GM18520 (cell line): ENCODE measurements around the gene TRDMT1.

Source experiments
- ATAC-seq: cut with Tn5 transposase; IDR thresholded peaks from one replicate; pipeline ENCODE4 v1.9.1; 2021; ENCODE audit not compliant: unreplicated experiment

TRDMT1 gene

DNA sequence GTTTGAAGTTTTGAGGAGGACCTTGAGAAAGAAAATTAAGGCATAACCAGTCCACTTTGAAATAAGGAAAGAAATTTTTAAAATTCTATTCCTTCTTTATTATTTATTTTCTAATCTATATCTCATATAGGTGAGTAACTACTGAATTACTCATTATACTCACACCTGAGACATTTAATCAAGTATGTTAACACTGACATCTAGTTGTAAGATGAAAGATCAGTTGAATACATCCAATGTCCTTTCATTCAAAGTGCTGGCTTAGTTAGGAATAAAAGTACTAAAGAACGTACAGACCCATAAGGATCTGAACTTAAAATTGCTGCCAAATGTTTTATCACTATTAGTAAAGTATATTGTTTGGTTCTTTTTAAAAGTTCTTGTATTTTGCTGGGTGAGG is 23.5 kb downstream of the TRDMT1 start:
- ATAC-seq, result no peak

DNA sequence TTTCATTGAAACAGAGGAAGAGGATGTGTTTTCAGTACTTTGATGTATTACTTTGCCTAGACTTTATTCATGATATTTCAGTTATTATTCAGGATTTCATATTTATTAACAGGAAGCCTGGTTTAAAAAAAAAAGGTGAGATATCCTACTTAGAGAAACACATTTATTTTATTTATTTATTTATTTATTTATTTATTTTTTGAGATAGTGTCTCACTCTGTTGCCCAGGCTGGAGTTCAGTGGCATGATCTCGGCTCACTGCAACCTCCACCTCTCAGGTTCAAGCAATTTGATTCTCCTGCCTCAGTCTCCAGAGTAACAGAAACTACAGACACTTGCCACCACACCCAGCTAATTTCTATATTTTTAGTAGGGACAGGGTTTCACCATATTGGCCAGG is 24.5 kb downstream of the TRDMT1 start:
- no peak for ATAC-seq

DNA sequence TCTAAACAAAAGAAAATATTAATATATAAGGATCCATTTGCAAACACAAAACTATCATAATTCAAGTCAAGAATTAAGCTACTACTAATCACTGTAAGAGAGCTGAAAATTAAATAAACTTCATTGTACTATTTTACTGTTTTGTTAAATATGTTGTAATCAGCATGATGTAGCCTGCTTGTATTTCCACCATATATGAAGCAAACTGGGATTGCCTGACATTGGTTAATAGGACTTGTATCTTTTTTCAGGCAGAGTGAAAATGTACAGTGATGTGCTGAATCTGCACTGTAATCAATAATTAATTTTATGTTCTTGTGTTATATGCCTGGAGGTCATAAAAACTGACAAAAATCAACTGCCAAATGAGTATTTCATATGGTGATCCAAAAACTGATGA is 25.4 kb downstream of the TRDMT1 start:
- ATAC-seq, result no peak

DNA sequence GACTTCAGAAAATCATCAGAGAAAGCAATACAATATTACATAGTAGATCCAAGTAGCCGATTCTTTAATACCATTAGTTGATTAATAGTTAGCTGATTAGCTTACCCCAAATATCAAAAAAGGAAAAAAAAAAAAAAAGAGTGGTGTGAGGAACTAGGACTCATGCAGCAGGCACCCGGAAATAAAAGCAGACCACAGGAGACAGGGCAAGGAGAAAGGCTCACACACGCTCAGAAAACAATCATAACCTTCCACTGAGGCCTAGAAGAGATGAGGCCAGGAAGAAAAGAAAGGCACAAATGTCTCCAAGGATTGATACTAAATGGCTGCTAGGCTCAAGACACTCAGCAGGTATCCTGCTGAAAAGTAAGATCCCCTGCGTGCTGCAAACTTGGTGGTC is 25.9 kb downstream of the TRDMT1 start:
- ATAC-seq, result no peak

DNA sequence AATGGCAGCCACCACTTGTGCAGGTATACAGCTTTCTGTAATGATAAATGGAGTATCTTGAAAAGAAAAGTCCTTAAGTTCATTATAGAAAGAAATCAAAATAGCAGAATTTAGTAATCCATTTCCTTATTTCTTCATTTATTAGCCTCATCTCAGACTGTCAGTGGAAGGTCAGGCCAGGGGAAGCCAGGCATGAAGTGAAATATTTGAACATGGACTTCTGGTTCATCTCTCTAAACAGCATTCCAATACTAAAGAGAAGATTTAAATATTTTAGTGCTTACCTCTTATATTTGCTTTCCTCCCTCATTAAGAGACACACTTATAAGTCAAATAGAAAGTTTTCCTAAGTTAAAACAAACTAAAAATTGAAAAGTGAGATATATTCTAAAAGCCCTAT is 26.8 kb downstream of the TRDMT1 start:
- ATAC-seq, result no peak

DNA sequence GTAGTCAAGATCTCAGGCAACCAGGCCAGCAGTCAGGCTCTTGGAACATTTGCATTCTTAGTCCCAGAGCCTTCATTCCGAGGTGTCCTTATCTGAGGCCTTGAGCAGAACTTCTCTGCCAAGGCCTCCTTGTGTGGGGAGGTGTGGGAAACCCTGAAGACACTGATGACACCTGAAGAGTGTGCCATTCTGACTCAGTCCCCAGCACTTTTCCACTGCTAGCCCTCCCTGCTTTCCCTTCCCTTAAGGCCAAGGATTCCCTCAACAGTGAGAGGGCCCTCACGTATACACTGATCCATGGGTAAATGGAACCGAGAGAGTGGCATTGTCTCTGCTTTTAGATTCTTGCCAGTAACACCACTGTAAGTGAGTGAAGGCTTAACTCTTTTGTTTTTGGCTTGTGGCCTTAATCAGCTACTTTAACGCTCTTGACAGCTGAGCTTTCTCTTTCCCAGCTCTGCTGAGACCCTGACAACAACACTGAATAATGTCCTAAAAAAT is 30.3 kb downstream of the TRDMT1 start:
- ATAC-seq, result no peak

DNA sequence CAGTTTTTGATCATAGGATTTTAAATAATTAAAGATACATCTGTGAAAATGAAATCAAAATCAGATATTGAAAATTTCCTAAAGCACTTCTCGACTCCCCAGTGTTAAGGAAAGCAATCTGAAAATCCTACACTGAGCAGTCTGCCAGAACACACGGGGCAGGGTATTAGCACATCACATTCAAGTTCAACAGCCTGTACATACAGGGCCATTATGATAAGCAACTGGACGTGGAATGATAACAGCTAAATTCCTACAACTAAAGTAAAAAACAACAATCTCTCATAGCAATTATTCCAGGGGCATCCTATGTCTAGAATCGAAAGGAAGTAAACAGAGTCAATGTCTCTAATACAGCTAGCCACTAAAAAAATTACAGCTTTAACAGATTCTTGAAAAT is 31.7 kb downstream of the TRDMT1 start:
- no peak for ATAC-seq

DNA sequence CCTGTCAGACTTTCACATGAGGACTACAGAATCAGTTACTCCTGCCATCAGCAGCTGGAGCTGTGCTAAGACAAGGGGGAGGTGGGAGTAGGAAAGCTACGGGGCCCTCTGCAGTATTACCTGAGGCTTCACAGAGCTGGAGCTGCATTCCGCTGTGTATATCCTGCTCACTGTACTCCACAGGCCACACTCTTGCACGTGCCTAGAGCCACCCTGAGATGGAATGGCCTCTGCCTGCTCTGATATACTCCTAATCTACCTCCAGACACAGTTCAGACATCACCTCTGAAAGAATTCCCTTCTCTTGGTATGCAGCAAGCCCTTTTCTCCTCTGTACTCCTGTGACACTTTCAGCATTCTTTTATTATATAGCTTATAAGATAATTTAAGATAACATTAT is 34.8 kb downstream of the TRDMT1 start:
- ATAC-seq, result no peak

DNA sequence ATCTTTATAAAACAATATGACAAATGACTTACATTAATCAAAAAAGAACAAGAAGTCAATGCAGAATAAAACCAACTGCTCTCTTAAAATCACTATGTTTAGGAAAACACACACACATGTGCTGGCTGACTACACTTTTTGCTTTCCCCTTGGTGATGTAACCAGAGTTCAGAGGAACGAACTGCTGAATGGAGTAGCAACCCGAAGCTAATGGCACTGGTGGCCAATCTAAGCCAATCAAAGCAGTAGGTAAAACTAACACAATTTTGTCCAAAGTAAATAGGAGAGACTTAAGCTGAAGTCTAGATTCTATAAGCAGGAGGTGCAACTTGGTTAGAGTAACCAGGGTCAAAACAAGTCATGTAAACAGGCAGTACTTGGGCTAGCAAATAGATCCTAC is 38.6 kb downstream of the TRDMT1 start:
- ATAC-seq, result no peak

DNA sequence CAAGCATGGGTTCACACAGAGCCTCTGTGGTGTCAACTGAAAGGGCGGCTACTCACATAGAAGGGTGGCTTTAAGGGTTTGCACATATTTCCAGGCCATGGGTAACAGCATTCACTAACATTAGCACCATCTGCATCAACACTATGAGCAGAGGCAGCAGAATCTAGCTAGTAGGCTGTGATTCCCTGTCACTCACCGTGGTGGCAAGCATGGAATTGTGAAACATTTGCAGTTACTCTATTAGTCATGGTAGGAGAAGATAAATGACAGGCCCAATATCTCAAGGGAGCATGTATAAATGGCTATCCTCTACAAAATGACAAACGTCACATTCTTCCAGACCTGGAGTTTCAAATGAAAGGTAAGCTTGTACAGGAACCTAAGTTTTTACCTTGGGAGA is 39.7 kb downstream of the TRDMT1 start:
- no peak for ATAC-seq

DNA sequence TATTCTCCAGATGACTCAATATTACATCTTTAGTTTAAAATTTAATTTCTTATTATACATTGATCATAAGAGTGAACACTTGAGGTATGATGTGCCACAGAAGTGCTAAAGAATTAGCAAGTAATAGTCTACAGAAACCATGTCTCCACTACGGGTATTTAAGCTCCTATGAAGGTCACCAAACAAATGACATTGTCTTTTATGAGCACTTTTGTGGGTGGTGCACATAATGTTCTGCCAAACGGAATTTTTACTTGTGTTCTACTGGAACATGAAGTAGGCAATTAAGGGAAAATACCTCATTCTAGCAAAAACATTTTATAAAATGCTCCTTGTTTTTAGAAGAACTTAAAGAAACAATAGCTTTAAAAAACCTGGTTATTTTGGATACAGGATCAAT is 44.4 kb downstream of the TRDMT1 start:
- ATAC-seq, result no peak

DNA sequence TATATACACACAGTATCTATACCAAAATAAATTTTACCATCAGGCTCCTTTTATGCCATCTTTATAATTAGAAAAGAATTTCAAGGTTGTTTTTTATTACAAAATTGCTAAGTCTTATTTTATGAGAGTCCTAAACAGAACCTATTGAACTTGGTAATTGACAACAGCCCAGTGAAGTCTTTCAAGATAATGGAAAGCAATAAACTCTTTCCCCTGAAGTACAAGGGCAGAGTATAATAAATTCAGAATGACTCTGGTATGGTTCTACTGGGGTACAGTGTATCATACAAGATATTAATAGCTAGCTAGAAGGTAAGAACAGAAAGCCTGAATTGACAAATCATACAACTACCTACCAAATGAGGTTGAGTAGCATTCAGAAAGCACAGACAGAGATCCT is 45.6 kb downstream of the TRDMT1 start:
- ATAC-seq, result no peak

DNA sequence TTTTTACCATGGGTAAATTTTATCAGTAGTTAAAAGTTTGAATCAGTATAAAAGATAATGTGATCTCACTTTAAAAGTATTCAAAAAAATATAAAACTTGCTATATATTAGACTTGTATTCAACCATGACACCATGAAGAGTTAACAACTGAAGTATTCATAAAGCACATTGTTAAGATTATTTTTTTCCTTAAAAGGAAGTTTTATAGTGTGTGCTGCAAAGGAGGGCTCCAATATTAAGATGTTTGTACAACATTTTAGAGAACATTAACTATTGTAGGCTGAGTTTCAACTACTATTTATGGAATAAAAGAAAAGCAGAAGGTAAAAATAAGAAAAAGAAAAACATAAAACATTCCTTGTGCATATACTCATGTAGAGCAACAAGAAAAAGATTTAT is 47.4 kb downstream of the TRDMT1 start:
- ATAC-seq, result no peak

DNA sequence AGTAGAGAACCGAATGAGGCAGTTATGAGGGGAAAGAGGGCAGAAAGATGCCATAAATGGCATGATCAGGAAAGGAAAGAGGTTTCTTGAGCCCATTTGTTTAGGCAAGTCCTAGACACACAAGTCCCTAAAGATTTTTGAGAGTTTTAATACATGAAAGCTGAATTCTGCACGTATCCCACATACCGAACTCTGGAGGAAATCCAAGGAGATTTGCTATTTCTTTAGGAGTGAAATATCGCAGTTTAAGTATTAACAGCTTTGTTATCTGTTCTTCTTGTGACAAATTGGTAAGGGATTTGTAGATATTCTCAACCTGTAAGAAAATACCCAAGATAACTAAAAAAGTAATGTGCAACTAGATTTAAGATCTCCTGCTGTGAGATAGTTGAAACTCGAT is 48.2 kb downstream of the TRDMT1 start:
- no peak for ATAC-seq

DNA sequence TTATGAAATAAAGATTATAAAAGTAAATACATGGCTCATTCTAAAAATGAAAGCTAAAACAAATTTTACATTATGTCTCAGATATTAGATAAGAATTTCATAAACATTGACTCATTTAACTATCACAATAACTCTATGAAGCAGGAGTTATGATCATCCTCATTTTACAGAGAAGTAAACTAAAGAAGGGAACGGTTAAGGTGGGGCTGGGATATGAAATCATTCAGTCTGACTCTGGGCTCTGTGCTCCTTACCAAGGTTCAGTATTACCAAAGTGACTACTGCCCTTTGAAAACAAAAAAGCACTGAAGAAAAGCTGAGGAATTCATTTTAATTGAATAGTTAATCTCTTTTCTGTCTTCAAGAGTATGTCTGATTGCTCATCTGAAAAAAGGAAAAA is 49.8 kb downstream of the TRDMT1 start:
- no peak for ATAC-seq

DNA sequence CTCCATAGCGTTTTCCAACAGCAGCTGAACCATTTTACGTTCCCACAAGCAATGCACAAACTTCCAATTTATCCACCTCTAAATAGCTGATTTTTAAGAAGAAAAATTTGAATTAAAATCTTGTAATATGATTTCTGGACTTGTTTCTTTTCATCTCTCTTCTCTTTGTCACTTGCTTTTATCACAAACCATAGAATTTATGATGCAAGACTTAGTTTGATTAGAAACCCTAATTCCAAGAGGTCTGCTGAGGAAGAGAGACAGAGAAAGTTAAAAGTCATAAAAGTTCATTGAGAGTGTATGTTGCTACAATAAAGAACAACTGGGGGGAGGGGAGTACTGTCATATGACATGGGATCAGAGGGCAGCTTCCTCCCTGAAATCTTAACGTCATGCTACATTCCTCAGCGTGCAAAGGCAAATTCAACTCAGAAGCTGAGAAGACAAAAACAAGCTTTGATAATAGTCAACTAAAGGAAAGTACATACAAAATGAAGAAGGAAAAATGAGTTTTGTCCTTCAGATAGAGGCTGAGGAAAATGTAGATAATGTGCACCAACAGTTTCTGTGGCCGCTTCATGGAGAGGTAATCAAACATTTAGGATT is 53.5 kb downstream of the TRDMT1 start:
- ATAC-seq, result no peak

DNA sequence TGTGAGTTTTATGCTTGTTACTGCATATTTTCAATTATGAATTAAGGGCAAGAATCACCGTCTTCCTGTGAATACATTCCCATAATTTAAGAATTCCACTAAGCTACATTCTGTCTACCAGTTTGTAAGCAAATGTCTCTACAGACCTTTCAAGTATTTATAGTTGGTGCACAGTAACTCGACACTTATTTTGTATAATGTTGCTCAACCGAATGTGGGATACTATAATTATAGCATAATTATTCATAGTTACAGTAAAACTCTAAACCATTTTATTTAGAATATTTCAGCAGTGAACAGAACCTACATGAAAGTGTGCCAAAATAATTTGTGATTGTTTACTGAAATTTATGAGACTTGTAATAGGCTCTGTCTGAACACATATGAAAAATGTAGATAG is 54.6 kb downstream of the TRDMT1 start:
- no peak for ATAC-seq

DNA sequence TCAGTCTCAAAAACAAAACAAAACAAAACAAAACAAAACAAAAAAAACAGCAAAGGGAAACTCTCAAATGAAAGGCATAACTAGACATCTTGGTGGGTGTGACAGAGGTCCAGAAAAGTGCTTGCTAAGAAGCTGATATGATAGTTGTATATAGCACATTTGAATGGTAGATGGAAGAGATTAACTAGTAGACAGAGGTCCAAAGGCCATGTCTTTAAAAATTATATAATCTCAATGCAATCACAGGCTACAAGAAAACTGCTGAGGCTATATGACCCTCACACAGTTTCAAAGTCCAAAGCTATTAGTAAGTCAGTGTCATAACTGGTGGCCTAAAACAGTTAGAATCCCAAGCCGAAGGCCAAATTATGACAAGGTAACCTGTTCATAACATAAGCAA is 56.2 kb downstream of the TRDMT1 start:
- ATAC-seq, result no peak

DNA sequence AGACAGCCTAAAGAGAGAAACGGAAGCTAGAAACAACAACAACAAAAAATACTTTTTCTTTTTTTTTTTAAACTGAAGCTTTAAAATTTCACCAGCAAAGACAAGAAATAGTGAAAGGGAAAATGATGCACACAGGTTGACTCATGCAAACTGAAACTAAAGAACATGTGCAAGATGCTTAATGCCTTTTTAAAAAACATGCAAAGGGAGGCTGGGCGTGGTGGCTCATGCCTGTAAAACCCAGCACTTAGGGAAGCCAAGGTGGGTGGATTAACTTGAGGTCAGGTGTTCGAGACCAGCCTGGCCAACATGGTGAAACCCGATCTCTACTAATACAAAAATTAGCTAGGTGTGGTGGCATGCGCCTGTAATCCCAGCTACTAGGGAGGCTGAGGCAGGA is 56.7 kb downstream of the TRDMT1 start:
- ATAC-seq, result no peak

DNA sequence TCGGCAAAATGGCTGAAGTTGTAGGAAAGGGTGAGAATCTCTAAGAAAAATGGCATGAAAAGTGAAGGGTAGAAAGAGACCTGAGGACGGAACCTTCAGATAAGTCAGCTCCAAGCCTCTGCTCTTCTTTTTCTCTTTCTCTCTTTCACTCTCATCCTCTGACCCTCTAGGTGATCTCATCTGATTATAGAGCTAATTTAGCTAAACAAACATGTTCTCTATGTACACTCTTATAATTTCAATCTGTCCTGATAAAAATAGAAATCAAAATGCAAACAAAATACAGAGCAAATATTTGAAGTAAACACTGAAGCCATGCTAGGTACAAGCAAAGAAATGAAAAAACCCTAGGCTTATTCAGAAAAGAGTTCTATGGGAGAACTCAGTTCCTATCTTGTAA is 57.4 kb downstream of the TRDMT1 start:
- no peak for ATAC-seq

DNA sequence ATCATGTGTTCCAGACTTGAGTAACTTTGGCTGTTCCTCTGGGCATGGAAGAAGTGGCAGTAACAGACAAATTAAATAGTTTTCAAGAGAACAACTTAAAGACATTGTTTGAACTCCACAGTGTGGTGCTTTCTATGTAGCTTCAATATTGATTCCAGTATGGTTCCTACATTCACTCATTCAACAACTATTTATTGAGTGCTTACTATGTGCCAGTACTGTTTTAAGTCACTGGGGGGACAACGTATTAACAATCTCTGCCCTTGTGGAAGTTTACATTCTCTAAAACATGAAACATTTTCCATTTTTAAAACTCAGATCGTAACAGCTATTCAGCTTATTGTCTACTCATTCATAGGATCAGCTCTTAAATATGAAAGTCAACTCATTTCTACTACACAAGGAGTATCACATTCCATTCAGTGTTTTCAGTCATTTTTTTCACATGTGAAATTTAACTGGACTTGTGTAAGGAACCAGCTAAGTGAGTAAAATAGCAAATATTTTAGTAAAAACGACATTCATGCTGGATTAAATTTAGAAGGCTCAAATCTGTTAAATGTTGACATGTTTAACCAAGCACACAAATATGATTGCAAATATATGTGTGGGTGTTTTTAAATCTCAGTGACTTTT is 58.3 kb downstream of the TRDMT1 start:
- ATAC-seq, result no peak

DNA sequence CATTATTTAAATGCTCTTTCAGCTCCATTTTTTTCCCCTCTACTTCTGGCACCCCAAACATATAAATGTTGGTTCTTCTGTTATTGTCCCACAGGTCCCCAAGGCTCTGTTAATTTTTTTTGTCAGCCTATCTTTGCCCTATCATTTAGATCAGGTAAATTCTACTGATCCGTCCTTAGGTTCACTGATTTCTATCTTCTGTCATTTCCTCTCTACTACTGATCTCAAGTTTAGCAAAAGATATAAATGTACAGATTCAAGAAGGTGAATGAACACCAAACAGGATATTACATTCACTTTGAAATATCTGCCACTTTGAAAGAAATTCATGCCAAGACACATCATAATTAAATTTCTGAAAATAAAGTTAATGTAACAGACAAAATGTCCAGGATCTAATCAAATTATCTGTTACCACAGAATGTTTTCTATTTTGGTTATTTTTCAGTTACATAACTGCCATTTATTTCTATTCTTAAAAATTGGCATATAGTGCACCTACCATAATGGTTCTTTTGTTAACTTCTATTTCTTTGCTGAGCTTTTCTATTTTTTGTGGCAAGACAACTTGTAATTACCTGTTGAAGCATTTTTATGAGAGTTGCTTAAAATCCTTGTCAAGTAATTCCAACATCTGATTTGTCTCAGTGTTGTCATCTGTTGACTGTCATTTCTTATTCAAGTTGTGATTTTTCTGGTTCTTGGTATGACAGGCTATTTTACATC is 59.8 kb downstream of the TRDMT1 start:
- ATAC-seq, result no peak

DNA sequence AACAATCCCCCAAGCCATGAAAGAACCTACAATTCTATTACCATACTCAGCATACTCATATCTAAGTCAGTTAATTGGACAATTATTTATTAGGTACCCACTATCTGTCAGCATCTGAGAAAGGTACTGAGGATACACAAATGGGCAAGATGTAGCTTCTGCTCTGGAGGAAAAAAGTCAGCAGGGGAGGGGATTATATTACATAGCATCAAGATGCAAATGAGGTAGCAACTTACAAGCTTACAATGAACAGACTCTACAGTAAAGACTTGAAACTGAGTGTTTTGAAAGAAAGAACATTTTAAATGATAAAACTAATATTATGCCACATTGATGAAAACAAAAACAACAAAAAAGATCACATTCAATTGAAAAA is 61.1 kb downstream of the TRDMT1 start:
- ATAC-seq, result no peak
